BLaER1 treated with 17β-estradiol and CSF1 and Interleukin-3, amounts not matched to agents 10 nM and 100 nM (cell line): ENCODE measurements around the gene FIGN.

Experiments used
- H3K27ac ChIP-seq, 11 experiments: shearing (Covaris generic); formaldehyde crosslinking; 2 replicates each; pipeline ENCODE4 v1.8.1; 2022
- H3K27me3 ChIP-seq, 11 experiments: shearing (Covaris generic); formaldehyde crosslinking; 2 replicates each; pipeline ENCODE4 v1.8.1; 2022
- H3K36me3 ChIP-seq, 11 experiments: shearing (Covaris generic); formaldehyde crosslinking; 2 replicates each; pipeline ENCODE4 v1.8.1; 2022
- H3K4me1 ChIP-seq, 10 experiments: shearing (Covaris generic); formaldehyde crosslinking; 2 replicates each; pipeline ENCODE4 v1.8.1; 2022
- H3K4me2 ChIP-seq, 11 experiments: shearing (Covaris generic); formaldehyde crosslinking; 2 replicates each; pipeline ENCODE4 v1.8.1; 2022
- H3K4me3 ChIP-seq, 10 experiments: shearing (Covaris generic); formaldehyde crosslinking; 2 replicates each; pipeline ENCODE4 v1.8.1; 2022
- H3K9ac ChIP-seq, 11 experiments: shearing (Covaris generic); formaldehyde crosslinking; 2 replicates each; pipeline ENCODE4 v1.8.1; 2022
- H3K9me3 ChIP-seq, 11 experiments: shearing (Covaris generic); formaldehyde crosslinking; replicated peaks in 1 of 11; 2 replicates each; pipeline ENCODE4 v1.8.1; 2022
- H4K20me1 ChIP-seq, 11 experiments: shearing (Covaris generic); formaldehyde crosslinking; 2 replicates each; pipeline ENCODE4 v1.8.1; 2022
- Cebpa-rat ChIP-seq, 11 experiments: shearing (Covaris generic); IDR thresholded peaks; 2 replicates each; pipeline ENCODE4 v1.8.1; 2022

Gene FIGN

DNA sequence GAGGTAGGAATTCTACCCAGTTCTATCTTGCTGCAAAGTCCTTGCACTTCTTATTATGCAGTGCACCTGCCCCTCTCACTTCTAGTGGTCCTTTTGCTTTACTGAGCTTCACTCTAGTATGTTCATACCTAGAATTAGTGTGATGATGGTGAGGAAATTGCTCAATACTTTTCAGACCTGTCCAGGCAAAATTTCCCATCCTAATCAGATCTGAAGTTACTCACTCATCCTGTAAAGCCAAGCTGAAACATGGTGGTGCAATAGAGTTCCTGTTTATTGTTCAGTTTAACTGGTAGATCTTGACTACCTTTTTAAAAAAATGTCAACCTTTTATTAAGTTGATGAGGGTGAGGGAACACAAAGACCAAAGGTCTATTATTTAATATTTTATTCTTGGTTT, 12.6 kb upstream of the FIGN start:
- Histone ChIP-seq H4K20me1 (no peaks in the 10 kb centered on the region), H3K27ac (no peak overlapping the region), H3K27me3 (no peaks in the 10 kb centered on the region), H3K4me3 (no peak overlapping the region), H3K4me1 (no peaks in the 10 kb centered on the region; a peak in 1 of 20 replicates), H3K9ac (no peak overlapping the region), H3K9me3 (no peaks in the 10 kb centered on the region), H3K4me2 (no peak overlapping the region), H3K36me3 (no peaks in the 10 kb centered on the region)
- TF ChIP-seq Cebpa-rat (IDR thresholded peaks at IDR 0.05): no peak

DNA sequence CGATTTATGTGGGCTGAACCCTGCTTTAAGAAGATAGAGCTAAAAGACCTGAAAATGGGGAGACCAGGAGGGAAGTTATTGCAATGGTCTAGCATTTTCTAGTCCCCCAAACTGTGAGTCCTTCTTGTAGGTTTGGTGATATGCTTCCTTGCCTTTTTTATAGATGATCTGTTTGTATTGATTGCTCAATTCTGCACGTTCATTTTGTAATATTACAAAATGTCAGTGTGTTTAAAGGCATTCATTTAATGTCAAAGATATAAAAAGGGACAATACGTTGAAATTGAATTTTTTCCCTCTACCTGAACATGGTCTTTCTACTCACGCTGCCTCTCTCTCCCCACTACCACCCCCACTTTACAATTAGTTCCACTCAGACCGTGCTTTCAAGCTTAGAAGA, 5.6 kb upstream of the FIGN start:
- Histone ChIP-seq H3K4me2 (no peak overlapping the region), H4K20me1 (no peaks in the 10 kb centered on the region), H3K9ac (no peak overlapping the region), H3K27ac (no peak overlapping the region), H3K9me3 (peaks cover 4 to 7% (median 5%) of the 10 kb centered on the region in 11 experiments), H3K27me3 (no peaks in the 10 kb centered on the region), H3K4me1 (no peaks in the 10 kb centered on the region), H3K36me3 (no peaks in the 10 kb centered on the region), H3K4me3 (no peak overlapping the region)
- TF ChIP-seq Cebpa-rat (IDR thresholded peaks at IDR 0.05): no peak

DNA sequence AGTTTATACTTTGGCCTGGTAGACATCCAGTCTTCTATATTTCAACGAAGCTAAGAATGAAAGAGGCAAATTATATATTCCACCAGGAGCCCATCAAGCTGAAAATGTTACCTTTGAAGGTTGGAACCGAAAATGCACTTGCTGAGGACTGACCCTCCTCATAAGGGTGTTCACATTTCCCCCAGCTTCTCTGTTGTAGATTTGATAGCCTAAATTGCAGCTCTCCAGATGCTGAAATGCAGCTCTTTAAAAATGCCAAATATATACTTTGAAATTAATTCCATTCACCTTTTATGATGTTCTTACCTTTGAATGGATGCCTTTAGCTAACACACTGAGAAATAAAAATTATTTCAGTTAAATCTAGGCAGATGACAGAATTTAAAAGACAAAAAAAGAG, 1.8 kb upstream of the FIGN start:
- Histone ChIP-seq H3K9ac (no peak overlapping the region), H3K27me3 (no peaks in the 10 kb centered on the region), H3K36me3 (no peaks in the 10 kb centered on the region), H3K4me2 (no peak overlapping the region), H3K4me3 (no peak overlapping the region), H3K27ac (no peak overlapping the region), H3K9me3 (peaks cover 11 to 19% (median 15%) of the 10 kb centered on the region in 11 experiments), H4K20me1 (no peaks in the 10 kb centered on the region), H3K4me1 (no peaks in the 10 kb centered on the region)
- no peak for TF ChIP-seq Cebpa-rat (IDR thresholded peaks at IDR 0.05)

DNA sequence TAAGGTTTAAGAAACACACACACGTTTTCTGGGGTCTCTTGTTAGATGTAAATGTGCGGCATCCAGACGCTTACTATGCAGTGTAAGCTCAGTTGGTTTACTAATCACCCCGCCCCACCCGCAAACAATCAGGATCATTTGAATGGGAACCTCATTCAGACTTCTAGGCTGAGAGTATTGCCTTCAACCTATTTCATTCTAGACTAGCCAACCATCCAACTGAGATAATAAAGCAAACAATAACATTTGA, 1.3 kb upstream of the FIGN start:
- H3K9me3 ChIP-seq: peaks cover 11 to 19% (median 15%) of the 10 kb centered on the region in 11 experiments
- no peaks in the 10 kb centered on the region for H3K27me3 ChIP-seq
- no peak overlapping the region for H3K4me2 ChIP-seq
- H4K20me1 ChIP-seq: no peaks in the 10 kb centered on the region
- no peak overlapping the region for H3K9ac ChIP-seq
- H3K36me3 ChIP-seq: no peaks in the 10 kb centered on the region
- no peak overlapping the region for H3K27ac ChIP-seq
- H3K4me1 ChIP-seq: no peaks in the 10 kb centered on the region
- H3K4me3 ChIP-seq: no peak overlapping the region
- no peak for TF ChIP-seq Cebpa-rat (IDR thresholded peaks at IDR 0.05)

DNA sequence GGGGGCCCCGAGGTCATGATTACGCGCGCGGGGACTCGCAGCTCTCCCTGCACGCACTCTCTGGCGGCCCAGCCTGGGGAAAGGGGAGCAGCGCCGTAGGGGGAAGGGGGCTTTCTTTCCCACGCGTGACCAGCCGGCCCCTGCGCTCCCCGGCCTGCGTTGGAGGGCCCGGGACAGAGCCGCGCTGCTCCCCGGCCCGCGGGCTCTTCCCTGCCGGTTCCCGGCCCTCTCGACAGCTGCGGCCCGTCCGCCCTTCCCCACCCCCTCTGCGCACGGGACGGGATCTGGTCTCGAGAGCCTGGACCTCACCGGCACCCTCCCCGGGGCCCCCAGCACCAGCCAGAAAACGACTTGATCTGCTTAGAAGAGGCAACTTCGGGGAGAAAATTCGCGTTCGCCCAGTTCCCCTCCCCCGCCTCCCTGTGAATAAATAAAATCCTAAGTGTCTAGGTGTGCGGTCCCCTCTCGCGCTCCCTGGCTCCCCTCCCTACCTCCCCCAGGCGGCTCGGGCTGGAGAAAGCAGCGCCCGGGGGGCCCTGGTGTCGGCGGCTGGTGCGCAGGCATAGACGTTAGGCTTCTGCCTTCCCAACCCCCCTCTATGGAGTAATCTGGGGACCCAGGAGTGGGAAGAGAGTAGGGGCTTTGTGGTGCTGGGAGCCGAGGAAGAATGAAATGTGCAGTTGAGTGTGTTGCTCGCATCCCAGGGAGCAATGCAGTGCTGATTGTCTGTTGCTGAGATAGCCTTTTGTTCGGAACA, 803 bp upstream of the FIGN start:
- H3K4me3 ChIP-seq: no peak overlapping the region
- no peak overlapping the region for H3K9ac ChIP-seq
- H4K20me1 ChIP-seq: no peaks in the 10 kb centered on the region
- H3K4me2 ChIP-seq: no peak overlapping the region
- peaks cover 11 to 19% (median 15%) of the 10 kb centered on the region in 11 experiments for H3K9me3 ChIP-seq
- H3K4me1 ChIP-seq: no peaks in the 10 kb centered on the region
- no peaks in the 10 kb centered on the region for H3K36me3 ChIP-seq
- no peak for TF ChIP-seq Cebpa-rat (IDR thresholded peaks at IDR 0.05)
- H3K27me3 ChIP-seq: no peaks in the 10 kb centered on the region
- no peak overlapping the region for H3K27ac ChIP-seq

DNA sequence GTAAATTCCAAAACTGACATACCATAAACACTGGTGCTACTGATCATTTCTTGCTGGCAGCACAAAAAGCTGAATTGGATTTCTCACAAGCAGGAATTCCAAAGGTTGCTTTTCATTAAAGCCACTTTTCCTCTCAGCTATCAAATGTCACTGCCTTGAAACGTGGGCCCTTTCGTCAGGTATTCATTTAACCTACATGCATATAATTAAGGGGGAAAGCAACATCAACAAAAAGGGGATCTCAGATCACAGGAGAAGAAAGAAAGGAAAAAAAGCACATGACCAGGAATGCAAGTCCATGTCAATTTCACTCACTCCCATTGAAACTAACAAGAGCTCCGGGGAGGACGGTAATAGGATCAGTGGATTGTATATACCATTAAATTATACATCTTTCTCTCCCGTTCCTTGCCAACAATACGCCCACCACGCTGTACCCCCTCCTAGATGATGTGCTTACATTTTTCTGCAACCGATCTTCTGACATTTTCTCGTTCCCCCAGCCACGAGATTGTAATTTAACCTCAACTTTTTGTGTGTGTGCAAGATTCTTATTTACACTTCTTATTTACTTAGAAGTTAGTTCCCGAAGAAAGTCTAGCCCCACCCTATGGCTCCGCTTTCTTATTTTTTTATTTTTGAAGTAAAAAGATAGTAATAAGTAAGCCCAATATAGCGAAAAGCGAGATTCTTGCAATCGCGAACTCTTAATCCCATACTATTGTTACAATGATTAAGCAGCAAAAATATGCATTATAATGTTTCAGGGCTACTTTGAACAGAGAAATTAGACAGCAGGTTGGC, 725 bp downstream of the FIGN start:
- no peaks in the 10 kb centered on the region for H3K4me1 ChIP-seq
- no peak overlapping the region for H3K27ac ChIP-seq
- H3K4me3 ChIP-seq: no peak overlapping the region
- H3K27me3 ChIP-seq: no peaks in the 10 kb centered on the region
- peaks cover 11 to 19% (median 15%) of the 10 kb centered on the region in 11 experiments for H3K9me3 ChIP-seq
- H3K36me3 ChIP-seq: no peaks in the 10 kb centered on the region
- TF ChIP-seq Cebpa-rat (IDR thresholded peaks at IDR 0.05): no peak
- no peaks in the 10 kb centered on the region for H4K20me1 ChIP-seq
- H3K9ac ChIP-seq: no peak overlapping the region
- no peak overlapping the region for H3K4me2 ChIP-seq

DNA sequence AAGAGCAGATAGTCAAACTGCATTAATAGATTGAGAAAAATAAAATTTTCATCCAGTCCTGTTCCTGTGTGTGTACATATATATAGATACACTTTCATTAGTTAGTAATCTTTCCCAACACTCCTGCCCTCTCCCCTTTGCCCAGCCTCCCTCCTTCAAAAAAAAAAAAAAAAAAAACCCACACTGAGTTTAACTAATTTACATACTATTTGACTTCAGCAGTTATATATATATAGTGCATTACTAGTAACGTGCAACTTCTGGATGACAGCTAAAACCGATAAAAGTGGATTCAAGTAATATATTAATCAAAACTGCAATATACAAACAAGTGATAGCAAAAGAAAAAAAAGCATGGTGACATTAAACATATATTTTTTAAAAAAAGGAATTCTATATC, 1.4 kb downstream of the FIGN start:
- Histone ChIP-seq H3K27ac (no peak overlapping the region), H3K4me2 (no peak overlapping the region), H3K36me3 (no peaks in the 10 kb centered on the region), H3K9ac (no peak overlapping the region), H3K4me3 (no peak overlapping the region), H3K27me3 (no peaks in the 10 kb centered on the region), H3K9me3 (peaks cover 11 to 19% (median 15%) of the 10 kb centered on the region in 11 experiments), H3K4me1 (no peaks in the 10 kb centered on the region), H4K20me1 (no peaks in the 10 kb centered on the region)
- TF ChIP-seq Cebpa-rat (IDR thresholded peaks at IDR 0.05): no peak

DNA sequence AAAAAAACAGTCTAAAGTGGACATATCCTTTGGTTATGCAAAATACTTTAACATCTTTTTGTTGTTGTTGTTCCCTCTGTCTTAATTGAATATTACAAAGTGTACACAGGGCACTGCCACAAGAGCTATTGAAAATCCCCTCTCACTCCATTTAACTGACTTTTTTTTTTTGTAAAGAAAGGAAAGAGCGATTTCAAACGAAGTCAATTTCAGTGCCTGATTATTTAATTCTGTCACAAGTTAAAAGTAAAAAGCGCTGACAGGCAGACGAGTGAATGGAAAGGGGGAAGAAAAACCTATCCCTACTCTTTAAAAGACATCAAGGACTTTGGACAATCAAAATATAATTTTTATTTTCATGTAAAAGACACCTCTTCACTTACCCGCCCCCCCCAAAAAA, 1.9 kb downstream of the FIGN start:
- H3K4me1 ChIP-seq: no peaks in the 10 kb centered on the region
- no peaks in the 10 kb centered on the region for H3K27me3 ChIP-seq
- H3K4me3 ChIP-seq: no peak overlapping the region
- no peaks in the 10 kb centered on the region for H4K20me1 ChIP-seq
- H3K4me2 ChIP-seq: no peak overlapping the region
- peaks cover 11 to 19% (median 15%) of the 10 kb centered on the region in 11 experiments for H3K9me3 ChIP-seq
- no peak overlapping the region for H3K27ac ChIP-seq
- TF ChIP-seq Cebpa-rat (IDR thresholded peaks at IDR 0.05): no peak
- H3K36me3 ChIP-seq: no peaks in the 10 kb centered on the region
- no peak overlapping the region for H3K9ac ChIP-seq

DNA sequence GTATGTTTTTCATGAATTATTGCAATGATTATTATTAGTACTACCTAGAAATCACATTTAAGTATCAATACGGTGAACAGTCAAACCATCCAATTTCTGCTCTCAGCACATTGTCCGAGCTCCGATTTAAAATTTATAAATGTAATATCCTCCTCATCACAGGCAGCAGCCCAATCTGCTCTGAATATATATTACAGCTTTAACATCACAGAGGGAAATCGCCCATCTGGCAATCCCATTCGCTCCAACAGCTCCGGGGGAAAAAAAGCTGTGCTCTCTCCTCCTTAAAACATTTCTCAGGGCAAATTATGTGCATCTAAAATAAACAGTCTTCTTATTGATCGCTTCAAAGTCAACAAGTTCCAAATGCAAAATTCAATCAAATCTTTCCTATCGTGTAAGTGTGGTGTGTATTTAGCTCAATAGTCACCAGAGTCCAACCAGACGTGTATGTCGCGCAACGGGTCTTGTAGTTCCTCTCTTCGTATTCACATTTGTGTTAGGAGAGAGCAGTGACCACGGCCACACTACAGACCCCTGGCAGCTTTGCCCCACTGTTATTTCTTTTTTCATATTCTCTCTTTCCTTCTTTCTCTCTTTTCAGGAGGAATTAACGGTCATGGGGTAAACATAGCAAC, 2.4 kb downstream of the FIGN start:
- no peak overlapping the region for H3K4me3 ChIP-seq
- TF ChIP-seq Cebpa-rat (IDR thresholded peaks at IDR 0.05): no peak
- no peak overlapping the region for H3K27ac ChIP-seq
- H3K4me1 ChIP-seq: no peaks in the 10 kb centered on the region
- peaks cover 11 to 19% (median 15%) of the 10 kb centered on the region in 11 experiments for H3K9me3 ChIP-seq
- H3K4me2 ChIP-seq: no peak overlapping the region
- no peaks in the 10 kb centered on the region for H4K20me1 ChIP-seq
- no peak overlapping the region for H3K9ac ChIP-seq
- no peaks in the 10 kb centered on the region for H3K27me3 ChIP-seq
- H3K36me3 ChIP-seq: no peaks in the 10 kb centered on the region
